GM21723 (cell line): ENCODE measurements around the gene FNBP1.

Experiments used
- ATAC-seq: cut with Tn5 transposase; IDR thresholded peaks from one replicate; pipeline ENCODE4 v1.9.1; 2021; ENCODE audit warnings: mild to moderate bottlenecking, moderate library complexity; ENCODE audit not compliant: unreplicated experiment

Gene FNBP1

DNA sequence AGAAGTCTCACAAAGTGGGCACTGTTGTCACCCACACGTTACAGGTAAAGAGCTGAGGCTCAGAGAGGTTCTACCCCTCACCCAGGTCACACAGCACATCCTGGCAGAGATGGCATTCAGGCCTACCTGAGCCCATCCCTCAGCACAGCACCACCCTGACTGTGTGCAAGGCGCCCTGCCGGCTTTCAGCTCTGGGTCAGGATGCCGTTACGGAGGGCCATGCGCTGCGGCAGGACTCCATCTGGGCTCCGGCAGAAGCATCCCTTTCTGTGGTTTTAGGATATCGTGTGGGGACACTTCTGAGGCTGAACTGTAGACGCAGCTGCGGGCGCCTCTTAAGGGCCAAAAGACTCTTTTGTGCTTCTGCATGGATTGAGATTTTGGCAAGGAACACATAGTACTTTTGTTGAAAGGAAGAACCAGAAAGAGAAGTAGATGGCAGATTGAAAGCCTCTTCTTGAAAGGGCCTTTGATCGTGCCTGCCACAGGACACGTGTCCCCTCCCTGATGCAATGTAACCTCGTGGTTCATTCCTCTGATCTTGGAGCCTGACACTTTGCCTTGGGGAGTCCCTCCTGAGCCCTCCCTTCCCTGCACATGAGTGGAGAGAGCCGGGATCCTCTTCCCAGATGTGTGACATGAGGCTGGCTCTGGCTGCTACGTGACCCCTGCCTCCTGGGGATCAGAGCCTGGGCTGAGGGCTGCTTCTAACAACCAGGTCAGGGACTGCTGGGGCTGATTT lies 176.4 kb downstream of the FNBP1 start:
- ATAC-seq, result no peak

DNA sequence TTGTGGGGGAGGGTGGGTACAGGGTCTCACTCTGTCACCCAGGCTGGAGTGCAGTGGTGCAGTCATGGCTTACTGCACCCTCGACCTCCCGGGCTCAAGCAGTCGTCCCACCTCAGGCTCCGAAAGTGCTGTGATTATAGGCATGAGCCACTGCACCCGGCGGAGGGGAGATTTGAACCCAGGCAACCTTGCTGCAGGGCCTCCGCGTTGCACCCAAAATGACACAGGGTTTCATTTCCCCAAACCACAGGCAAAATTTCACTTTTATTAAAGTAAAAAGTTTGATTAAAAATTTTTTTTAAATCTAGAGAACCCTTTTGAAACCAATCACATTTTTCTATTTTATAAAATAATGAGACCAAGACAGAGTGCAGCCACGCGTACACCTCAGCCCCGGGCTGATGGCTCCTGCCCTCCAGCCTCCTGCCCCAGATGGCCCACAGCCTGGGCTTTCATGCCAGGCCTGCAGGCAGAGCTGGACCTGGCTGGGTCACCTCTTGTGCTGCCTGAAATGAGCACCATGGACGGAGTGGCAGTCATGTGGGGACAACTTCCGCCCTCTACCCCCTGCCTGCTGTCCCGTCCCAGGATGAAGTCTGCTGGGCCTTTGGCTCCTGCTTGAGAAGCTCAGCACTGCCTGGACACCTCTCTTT lies 177.2 kb downstream of the FNBP1 start:
- ATAC-seq, result no peak

GRCh38 chr9:129864991-129865647 lies 177.9 kb downstream of the FNBP1 start:
- ATAC-seq, result no peak

DNA sequence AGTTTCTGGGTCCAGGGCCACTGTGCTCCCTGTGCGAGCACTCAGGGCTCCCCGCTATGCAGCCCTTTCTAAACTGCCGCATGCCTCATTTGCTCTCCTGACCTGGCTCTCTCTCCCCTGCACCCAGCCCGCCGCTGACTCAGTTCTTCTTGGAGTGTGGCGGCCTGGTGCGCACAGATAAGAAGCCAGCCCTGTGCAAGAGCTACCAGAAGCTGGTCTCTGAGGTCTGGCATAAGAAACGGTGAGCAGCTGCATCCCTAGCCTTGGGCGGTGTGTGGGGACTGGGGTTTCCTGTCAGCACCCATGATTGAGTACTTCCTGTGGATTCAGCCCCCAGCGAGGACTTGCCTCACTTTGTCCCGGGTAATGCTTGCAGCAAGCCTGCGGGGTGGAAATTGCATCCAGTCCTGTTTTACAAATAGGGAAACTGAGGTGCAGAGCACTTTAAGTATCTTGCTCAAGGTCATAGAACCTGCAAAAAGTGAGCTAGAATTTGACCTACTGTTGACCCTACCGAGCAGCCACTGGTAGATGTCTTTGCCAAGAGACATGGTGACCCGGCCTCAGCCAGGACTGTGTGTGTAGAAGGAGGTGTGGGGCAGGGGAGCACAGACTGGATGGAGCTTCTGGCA lies 179.8 kb downstream of the FNBP1 start:
- no peak for ATAC-seq

- ATAC-seq, result no peak
Observed at GRCh38 chr9:129861447-129861827, 181.6 kb downstream of the FNBP1 start.

- ATAC-seq, result no peak
Observed at GRCh38 chr9:129860653-129861446, 182.1 kb downstream of the FNBP1 start.

DNA sequence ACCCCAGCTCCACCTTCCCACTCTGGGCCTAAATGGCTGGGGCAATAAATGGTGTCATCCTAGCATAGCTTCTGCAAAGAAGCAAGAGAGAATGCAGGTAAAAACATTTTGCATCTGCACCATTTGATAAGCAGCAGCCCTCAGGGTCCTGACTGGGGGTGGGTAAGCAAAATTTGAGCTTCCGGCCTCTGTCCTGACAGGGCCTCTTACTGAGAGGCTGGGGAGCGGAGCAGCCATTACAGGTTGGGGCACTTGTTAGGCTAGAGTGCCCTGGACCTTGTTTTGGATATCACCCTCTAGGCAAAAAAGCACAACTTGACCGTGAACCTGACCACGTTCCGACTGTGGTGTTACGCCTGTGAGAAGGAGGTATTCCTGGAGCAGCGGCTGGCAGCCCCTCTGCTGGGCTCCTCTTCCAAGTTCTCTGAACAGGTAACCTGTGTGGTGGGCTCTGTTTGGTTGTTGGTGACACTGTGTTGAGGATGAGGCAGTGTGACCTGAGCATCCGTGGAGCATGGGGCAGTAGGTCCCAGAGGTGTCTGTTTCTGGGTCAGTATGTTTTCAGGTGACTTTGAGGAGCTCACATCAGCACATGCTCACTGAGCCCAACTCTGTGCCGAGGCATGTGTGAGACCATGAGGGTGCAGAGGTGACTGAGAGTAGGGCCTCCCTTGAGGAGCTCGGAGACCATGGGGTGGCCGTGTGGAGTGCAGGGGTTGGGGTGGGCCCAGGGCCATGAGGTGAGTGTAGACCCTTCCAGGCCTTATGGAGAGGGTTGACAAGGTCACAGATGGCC lies 184.6 kb downstream of the FNBP1 start:
- ATAC-seq, result no peak

DNA sequence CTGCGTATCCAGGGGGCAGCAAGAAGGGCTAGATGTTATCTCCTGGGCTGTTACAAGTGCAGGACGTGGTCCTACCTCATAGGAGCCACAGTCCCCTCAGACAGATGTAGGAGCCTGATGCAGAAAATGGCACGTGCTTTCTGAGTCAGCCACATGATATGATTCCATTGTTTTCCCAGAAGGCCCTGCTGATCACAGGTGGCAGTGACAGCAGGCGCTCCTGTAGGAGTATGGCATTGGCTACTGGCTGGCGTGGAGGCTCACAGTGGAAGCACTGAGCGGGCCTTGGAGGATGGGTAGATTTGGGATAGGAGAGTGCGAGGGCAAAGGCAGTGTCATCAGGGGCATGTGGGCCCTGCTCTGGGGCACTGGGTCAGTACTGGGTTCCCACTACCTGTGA lies 185.8 kb downstream of the FNBP1 start:
- no peak for ATAC-seq

DNA sequence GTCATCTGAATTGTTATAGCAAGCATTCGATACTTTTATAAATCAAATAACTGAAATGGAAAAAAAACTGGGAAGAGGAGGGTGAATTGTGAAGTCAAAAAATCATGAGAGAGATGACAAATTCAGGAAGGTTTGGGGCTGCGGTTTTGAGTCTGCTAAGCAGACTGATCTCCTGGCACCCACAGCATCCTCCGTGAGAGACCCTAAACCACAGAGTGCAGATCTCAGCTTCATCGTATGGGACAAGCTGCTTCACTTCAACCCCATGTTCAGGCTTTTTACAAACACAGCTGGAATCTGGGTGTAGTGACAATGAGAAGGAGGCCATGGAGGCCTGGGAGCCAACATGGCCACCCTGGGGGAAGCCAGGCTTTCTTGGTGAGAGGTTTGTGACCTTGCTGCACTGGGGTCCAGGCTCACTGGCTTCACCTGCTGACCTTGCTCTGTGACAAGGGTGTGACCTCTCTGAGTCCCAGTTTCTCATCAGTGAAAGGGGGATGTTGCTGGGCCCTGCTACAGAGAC lies 188.3 kb downstream of the FNBP1 start:
- ATAC-seq, result no peak

GRCh38 chr9:129853614-129854013 lies 189.4 kb downstream of the FNBP1 start:
- ATAC-seq, result no peak

- no peak for ATAC-seq
Observed at GRCh38 chr9:129852579-129852978, 190.4 kb downstream of the FNBP1 start.

- ATAC-seq, result no peak
Observed at GRCh38 chr9:129851821-129852220, 191.2 kb downstream of the FNBP1 start.

GRCh38 chr9:129850821-129851550 lies 192.0 kb downstream of the FNBP1 start:
- ATAC-seq, result no peak

- no peak for ATAC-seq
Observed at GRCh38 chr9:129849901-129850300, 193.1 kb downstream of the FNBP1 start.

DNA sequence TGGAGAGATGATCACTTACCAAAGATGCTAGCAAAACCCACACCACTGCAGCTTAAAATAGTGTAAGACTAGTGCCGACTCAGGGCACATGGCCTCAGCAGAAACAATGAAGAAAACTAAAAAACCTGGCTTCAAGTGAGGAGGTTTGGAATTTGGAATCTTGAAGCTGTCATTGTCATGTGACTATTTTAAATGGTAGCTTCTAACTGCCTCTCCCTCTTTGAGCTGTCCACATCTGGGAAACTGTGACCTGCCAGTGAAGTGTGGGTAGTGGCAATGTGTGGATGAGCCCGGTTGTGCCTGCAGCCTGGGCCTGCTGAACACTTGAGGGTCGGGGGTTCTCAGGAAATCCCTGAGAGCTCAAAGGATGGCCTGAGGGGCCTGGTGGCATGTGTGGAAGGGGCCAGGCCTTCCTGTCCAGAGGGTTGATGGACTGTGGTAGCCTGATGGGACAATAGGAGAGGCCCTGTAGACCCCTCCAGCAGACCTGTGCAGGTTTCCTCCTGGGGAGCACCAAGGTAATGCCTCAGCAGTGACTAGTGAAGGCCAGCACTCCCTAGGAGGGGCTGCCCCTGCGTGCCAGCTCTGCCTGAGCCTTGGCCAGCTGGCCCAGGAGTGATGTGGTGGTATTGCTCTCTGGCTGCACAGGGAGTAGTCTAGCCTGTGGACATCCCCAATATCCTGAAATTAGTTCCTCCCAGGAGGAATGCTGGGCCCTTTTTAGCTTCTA lies 194.1 kb downstream of the FNBP1 start:
- ATAC-seq, result no peak

GRCh38 chr9:129845373-129845772 lies 197.6 kb downstream of the FNBP1 start:
- no peak for ATAC-seq

DNA sequence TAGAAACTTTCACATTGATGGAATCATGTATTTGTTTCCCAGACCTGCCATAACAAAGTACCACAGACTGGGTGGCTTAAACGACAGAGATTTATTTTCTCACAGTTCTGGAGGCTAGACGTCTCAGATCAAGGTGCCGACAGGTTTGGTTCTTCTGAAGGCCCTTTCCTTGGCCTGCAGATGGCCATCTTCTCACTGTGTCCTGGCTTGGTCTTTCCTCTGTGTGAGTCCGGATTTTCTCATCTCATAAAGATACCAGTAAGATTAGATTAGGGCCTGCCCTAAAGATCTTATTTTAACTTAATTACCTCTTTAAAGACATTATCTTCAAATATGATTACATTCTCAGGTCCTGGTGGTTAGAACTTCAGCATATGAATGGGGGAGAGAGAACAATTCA lies 201.9 kb downstream of the FNBP1 start:
- no peak for ATAC-seq

GRCh38 chr9:129840034-129840433 lies 203.0 kb downstream of the FNBP1 start:
- ATAC-seq, result no peak
